ENCODE results near the gene ZNF217. TPM values are rescaled to one million over a fixed set of nuclear protein-coding genes. Genes with fewer than 3 reads are reported as not detected.
A peak's percentile ranks its signal among the peaks of the same experiment; 100 is the strongest.
"Not testable (repeated sequence)": the region's sequence is repeated elsewhere in the genome, so short reads cannot be mapped to it uniquely, and the experiment has no call there.

The ZNF217 gene
- total RNA-seq, 2 donors from 2014 or later: 17.4 to 27.7 TPM

GRCh38 chr20:53595018-53595378 is 1.4 kb upstream of the ZNF217 start:
- H3K4me3 ChIP-seq: peak overlapping the region in 1 of 2 donors; percentile 34
- no peaks in the 10 kb centered on the region for H3K27me3 ChIP-seq
- H3K27ac ChIP-seq: peak overlapping the region in 3 of 4 donors; percentile 97 to 100 (median 99)
- 5% methylated on average over 7 of the region's 7 CpGs for WGBS, 2 donors
- peaks cover 25% of the 10 kb centered on the region for H3K4me1 ChIP-seq
- DNase-seq (no peak), ATAC-seq (no peak)
- H3K36me3 ChIP-seq (replicated peaks in 1 of 2; ENCODE audit: insufficient read depth in 1 of 2, low read depth in 2 of 2): no peaks in the 10 kb centered on the region
- H3K9me3 ChIP-seq: no peaks in the 10 kb centered on the region
- TF ChIP-seq, protein P1, sequence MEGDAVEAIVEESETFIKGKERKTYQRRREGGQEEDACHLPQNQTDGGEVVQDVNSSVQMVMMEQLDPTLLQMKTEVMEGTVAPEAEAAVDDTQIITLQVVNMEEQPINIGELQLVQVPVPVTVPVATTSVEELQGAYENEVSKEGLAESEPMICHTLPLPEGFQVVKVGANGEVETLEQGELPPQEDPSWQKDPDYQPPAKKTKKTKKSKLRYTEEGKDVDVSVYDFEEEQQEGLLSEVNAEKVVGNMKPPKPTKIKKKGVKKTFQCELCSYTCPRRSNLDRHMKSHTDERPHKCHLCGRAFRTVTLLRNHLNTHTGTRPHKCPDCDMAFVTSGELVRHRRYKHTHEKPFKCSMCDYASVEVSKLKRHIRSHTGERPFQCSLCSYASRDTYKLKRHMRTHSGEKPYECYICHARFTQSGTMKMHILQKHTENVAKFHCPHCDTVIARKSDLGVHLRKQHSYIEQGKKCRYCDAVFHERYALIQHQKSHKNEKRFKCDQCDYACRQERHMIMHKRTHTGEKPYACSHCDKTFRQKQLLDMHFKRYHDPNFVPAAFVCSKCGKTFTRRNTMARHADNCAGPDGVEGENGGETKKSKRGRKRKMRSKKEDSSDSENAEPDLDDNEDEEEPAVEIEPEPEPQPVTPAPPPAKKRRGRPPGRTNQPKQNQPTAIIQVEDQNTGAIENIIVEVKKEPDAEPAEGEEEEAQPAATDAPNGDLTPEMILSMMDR (IDR thresholded peaks at IDR 0.05): no peak
- no peak for TF ChIP-seq POLR2A (IDR thresholded peaks at IDR 0.05)
- intact Hi-C loops (cut with DNase I): no loop called here

DNA sequence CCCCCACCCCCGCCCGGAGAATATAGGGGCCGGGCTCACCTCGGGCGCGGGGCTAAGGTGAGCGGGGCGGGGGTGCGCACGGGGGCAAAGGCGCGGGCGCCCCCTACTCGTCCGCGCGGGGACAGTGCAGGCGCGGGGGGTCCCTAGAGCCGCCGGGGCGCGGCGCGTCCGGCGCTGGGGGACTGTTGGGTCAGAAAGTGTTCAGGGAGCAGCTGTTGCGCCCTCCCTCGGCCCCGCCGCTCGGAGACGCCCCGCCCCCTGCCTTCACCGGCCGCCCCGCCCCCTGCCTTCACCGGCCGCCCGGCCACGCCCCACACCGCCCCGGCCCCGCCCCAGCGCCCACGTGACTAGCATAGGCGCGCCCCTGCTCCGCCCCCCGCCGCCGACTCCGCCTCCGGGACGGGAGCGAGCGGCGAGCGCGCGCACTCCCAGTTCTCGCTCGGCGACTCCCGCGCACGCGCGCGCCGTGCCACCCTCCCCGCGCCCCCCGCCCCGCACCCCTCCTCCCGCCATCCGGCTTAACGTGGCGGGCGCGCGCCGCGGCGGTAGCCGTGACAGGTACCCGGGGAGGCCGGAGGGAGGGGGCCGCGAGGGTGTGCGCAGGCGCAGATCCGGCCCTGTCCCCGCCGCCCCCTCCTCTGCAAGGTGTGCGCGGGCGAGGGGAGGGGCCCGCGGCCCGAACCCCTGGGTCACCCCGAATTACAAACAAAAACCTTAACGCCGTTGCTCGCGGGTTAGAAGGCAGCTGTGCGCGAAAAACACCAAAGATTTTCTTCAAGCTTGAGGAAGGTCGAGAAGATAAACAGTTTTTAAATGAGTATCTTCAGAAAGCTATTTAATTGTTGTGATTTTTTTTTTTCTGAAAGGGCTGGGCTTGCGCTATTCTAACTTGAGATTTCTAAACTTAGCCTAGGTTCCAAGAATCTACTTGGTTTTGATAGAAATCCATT is 704 bp upstream of the ZNF217 start:
- peak; percentile 75 to 84 (median 80) for TF ChIP-seq POLR2A (IDR thresholded peaks at IDR 0.05)
- TF ChIP-seq, protein P1 (IDR thresholded peaks at IDR 0.05): peak in 3 of 7 experiments; percentile 0 to 32 (median 25)
- Histone ChIP-seq H3K9me3 (no peaks in the 10 kb centered on the region), H3K4me3 (peak overlapping the region; percentile 45 to 80), H3K36me3 (replicated peaks in 1 of 2; ENCODE audit: insufficient read depth in 1 of 2, low read depth in 2 of 2) (no peaks in the 10 kb centered on the region), H3K4me1 (peaks cover 31% of the 10 kb centered on the region), H3K27me3 (no peaks in the 10 kb centered on the region), H3K27ac (peak overlapping the region; percentile 97 to 100 (median 99))
- peak; percentile 79 for ATAC-seq
- peak; percentile 96 to 99 (median 99) for DNase-seq
- intact Hi-C loops (cut with DNase I): no loop called here
- WGBS, 2 donors: 0% methylated on average over 9 to 42 of the region's 110 CpGs

DNA sequence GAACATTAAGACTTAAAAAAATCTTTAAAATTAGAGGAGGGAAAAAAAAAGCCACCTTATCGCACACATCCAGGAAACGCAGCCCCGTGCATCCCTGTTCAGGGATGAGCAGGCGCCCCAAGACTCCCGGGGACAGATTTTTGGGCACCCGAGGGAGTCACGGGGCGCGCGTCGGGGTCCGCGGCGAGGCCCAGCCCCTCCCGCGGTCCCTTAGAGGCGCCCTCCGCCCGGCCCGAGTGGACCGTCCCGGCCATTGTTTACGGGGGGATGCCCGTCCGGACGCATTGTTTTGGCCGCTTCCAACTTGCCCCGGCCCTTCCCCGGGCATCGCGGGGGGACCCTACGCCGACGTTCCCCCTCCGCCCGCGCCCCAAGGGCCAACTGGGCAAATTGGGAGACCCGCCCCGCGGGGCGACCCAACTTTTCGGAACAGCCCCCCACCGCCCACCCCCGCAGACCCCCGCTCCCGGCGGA is 610 bp downstream of the ZNF217 start:
- no peaks in the 10 kb centered on the region for H3K36me3 ChIP-seq (replicated peaks in 1 of 2; ENCODE audit: insufficient read depth in 1 of 2, low read depth in 2 of 2)
- H3K27ac ChIP-seq: peak overlapping the region; percentile 97 to 100 (median 99)
- DNase-seq (peak in 3 of 4 donors; percentile 31 to 39 (median 36)), ATAC-seq (no peak)
- H3K27me3 ChIP-seq: no peaks in the 10 kb centered on the region
- peak overlapping the region; percentile 54 to 86 for H3K4me3 ChIP-seq
- intact Hi-C loops (cut with DNase I): no loop called here
- TF ChIP-seq, protein P1 (IDR thresholded peaks at IDR 0.05): no peak
- no peak for TF ChIP-seq POLR2A (IDR thresholded peaks at IDR 0.05)
- H3K9me3 ChIP-seq: no peaks in the 10 kb centered on the region
- 1 to 2% methylated on average over 22 to 42 of the region's 47 CpGs for WGBS, 2 donors
- H3K4me1 ChIP-seq: peaks cover 39% of the 10 kb centered on the region

- Histone ChIP-seq H3K4me1 (peaks cover 38% of the 10 kb centered on the region), H3K4me3 (peak overlapping the region; percentile 54 to 86), H3K27ac (peak overlapping the region; percentile 81 to 100 (median 98))
- H3K9me3 ChIP-seq; H3K36me3 ChIP-seq (replicated peaks in 1 of 2; ENCODE audit: insufficient read depth in 1 of 2, low read depth in 2 of 2); H3K27me3 ChIP-seq; intact Hi-C loops (cut with DNase I): not testable (repeated sequence)
- WGBS, 2 donors: 0 to 1% methylated on average over 2 to 27 of the region's 27 CpGs
- ATAC-seq: peak; percentile 26
- TF ChIP-seq POLR2A (IDR thresholded peaks at IDR 0.05): peak; percentile 12 to 61 (median 57)
- DNase-seq: peak; percentile 62 to 66 (median 64)
These were observed 1.1 kb downstream of the ZNF217 start for GRCh38 chr20:53592454-53592991.

DNA sequence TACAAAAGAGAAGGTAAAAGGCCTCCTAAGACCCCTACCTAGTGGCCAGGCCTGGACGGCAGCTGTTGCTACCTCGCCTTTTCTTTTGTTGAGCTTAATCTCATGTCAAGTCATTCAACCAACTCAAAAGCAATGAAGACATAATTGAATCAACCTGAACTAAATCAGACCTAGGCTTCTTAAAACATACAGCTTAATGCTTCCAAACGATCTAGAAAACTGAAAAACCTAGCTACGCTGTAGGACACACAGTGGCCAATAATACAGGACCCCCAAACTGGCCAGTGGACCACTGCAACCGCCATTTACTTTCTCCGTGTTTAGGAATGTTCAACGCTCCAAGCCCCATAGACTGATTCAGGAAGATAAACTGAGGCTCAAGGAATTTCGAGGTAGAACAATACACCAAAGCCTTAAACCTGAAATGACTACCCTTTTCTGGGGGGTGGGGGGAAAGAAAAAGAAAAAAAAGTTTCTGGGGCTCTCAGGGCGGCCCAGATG is 1.6 kb downstream of the ZNF217 start:
- H3K36me3 ChIP-seq (replicated peaks in 1 of 2; ENCODE audit: insufficient read depth in 1 of 2, low read depth in 2 of 2); H3K27me3 ChIP-seq; intact Hi-C loops (cut with DNase I); H3K9me3 ChIP-seq; DNase-seq; ATAC-seq: not testable (repeated sequence)
- Histone ChIP-seq H3K27ac (peak overlapping the region; percentile 81 to 100 (median 98)), H3K4me3 (peak overlapping the region; percentile 54 to 86), H3K4me1 (peaks cover 37% of the 10 kb centered on the region)
- WGBS, 2 donors: 8 to 9% methylated on average over 9 of the region's 9 CpGs

All from body of pancreas (tissue), 4 donors.